Endothelial cell of umbilical vein (primary cell): ENCODE results near the gene ATG12. TPM values are rescaled to one million over a fixed set of nuclear protein-coding genes. Genes with fewer than 3 reads are reported as not detected.
"Not testable (repeated sequence)": the region's sequence is repeated elsewhere in the genome, so short reads cannot be mapped to it uniquely, and the experiment has no call there.

Experiments
- BruUV-seq: library from RNA; stranded (reverse); fragments of 400-500 nt; replicated peaks from 2 replicates; lab custom pipeline; 2021; lab: Mats Ljungman, UMichigan
- CTCF ChIA-PET: fragments of 300-600, 350-600 bp; sonication (Branson Sonifier 250); formaldehyde crosslinking; loops from one replicate; lab custom pipeline; 2021; ENCODE audit warnings: antibody characterized with exemption, inconsistent platforms; lab: Charles Lee
- POLR2A ChIA-PET: fragments of 300-600, 350-600 bp; sonication (Branson Sonifier 250); formaldehyde crosslinking; loops from one replicate; lab custom pipeline; 2021; ENCODE audit warnings: antibody characterized with exemption, inconsistent platforms; lab: Charles Lee
- DNase-seq: peaks from one replicate; pipeline ENCODE4 v3.0.0-alpha.2; 2011; ENCODE audit warnings: low read depth, low spot score
- FAIRE-seq: peaks from 2 replicates; lab custom pipeline; 2011; peaks lifted over from hg19 to GRCh38; lab: Jason Lieb, UNC
- H2AFZ ChIP-seq: 2 replicates; pipeline ENCODE4 v1.6.0; 2012; ENCODE audit warnings: low read depth, low read length, control low read depth, inconsistent platforms
- H3K27ac ChIP-seq: 2 replicates; pipeline ENCODE4 v1.5.1; 2011; ENCODE audit warnings: low read depth, mild to moderate bottlenecking, control low read depth, low read length, moderate library complexity; ENCODE audit not compliant: insufficient read depth
- H3K27me3 ChIP-seq, 2 experiments: 2 replicates each; pipeline versions ENCODE4 v1.6.0 to v1.6.1; 2011; ENCODE audit warnings: low read length in 2 of 2, mixed read lengths in 1 of 2; ENCODE audit not compliant: control insufficient read depth in 2 of 2, insufficient read depth in 2 of 2
- H3K36me3 ChIP-seq, 2 experiments: 2 replicates in 1 of 2; 3 replicates in 1 of 2; pipeline ENCODE4 v1.5.1; 2011; ENCODE audit warnings: low read length in 2 of 2, mild to moderate bottlenecking in 1 of 2, moderate library complexity in 1 of 2; ENCODE audit not compliant: control insufficient read depth in 2 of 2, insufficient read depth in 2 of 2; ENCODE audit errors: extremely low read depth in 1 of 2
- H3K4me1 ChIP-seq: 3 replicates; pipeline ENCODE4 v1.5.1; 2011; ENCODE audit warnings: mild to moderate bottlenecking, low read length; ENCODE audit not compliant: control insufficient read depth, insufficient read depth; ENCODE audit errors: extremely low read depth
- H3K4me2 ChIP-seq: 2 replicates; pipeline ENCODE4 v1.6.1; 2011; ENCODE audit warnings: low read length, control low read depth, mixed read lengths; ENCODE audit not compliant: insufficient read depth
- H3K4me3 ChIP-seq, 3 experiments: fragments of 200-600 bp in 1 of 3; sonication (generic), shearing (Covaris generic) in 1 of 3; replicated peaks in 1 of 3; 2 replicates each; pipeline ENCODE4 v1.5.1; 2011 to 2016; ENCODE audit warnings: control low read depth in 3 of 3, low read length in 3 of 3, mild to moderate bottlenecking in 2 of 3, inconsistent platforms in 1 of 3, low read depth in 1 of 3, moderate library complexity in 1 of 3; ENCODE audit not compliant: insufficient read depth in 1 of 3
- H3K79me2 ChIP-seq: 2 replicates; pipeline ENCODE4 v1.6.0; 2012; ENCODE audit warnings: low read length, inconsistent platforms; ENCODE audit not compliant: control insufficient read depth, insufficient read depth
- H3K9ac ChIP-seq: replicated peaks from 2 replicates; pipeline ENCODE3; 2011; ENCODE audit warnings: low read length, control low read depth; ENCODE audit not compliant: insufficient read depth; ENCODE audit errors: extremely low read depth
- H3K9me1 ChIP-seq: replicated peaks from 3 replicates; pipeline ENCODE4 v1.6.0; 2011; ENCODE audit warnings: mild to moderate bottlenecking, low read length; ENCODE audit not compliant: control insufficient read depth, insufficient read depth; ENCODE audit errors: extremely low read depth
- H3K9me3 ChIP-seq: replicated peaks from 2 replicates; pipeline ENCODE4 v1.5.1; 2012; ENCODE audit warnings: low read length, inconsistent platforms; ENCODE audit not compliant: control insufficient read depth, insufficient read depth
- H4K20me1 ChIP-seq: replicated peaks from 2 replicates; pipeline ENCODE3; 2011; ENCODE audit warnings: mild to moderate bottlenecking, low read length; ENCODE audit not compliant: control insufficient read depth, insufficient read depth; ENCODE audit errors: extremely low read depth
- EZH2 ChIP-seq: IDR thresholded peaks from 2 replicates; pipeline ENCODE4 v1.6.1; 2012; ENCODE audit warnings: borderline replicate concordance, low read depth, mild to moderate bottlenecking, moderate library complexity, low read length, inconsistent platforms; ENCODE audit not compliant: severe bottlenecking
- FOS ChIP-seq: IDR thresholded peaks from 2 replicates; pipeline ENCODE4 v1.6.1; 2011; ENCODE audit warnings: mild to moderate bottlenecking, low read length, moderate library complexity, borderline replicate concordance; ENCODE audit not compliant: insufficient read depth
- GATA2 ChIP-seq: IDR thresholded peaks from 2 replicates; pipeline ENCODE4 v1.7.0; 2011; ENCODE audit warnings: low read depth, mild to moderate bottlenecking, moderate library complexity, mixed read lengths, low read length; ENCODE audit not compliant: insufficient read length, insufficient read depth
- JUN ChIP-seq: IDR thresholded peaks from 2 replicates; pipeline ENCODE4 v1.6.1; 2011; ENCODE audit warnings: borderline replicate concordance, low read depth; ENCODE audit not compliant: insufficient read length, insufficient read depth
- MYC ChIP-seq: IDR thresholded peaks from one replicate; pipeline ENCODE4 v1.6.1; 2011; ENCODE audit warnings: mild to moderate bottlenecking, low read depth, low read length
- POLR2A ChIP-seq: IDR thresholded peaks from 2 replicates; pipeline ENCODE4 v1.6.1; 2012; ENCODE audit warnings: low read depth, mild to moderate bottlenecking, control low read depth, low read length
- POLR2AphosphoS5 ChIP-seq: IDR thresholded peaks from 2 replicates; pipeline ENCODE4 v1.6.1; 2012; ENCODE audit warnings: low read depth, mild to moderate bottlenecking, control low read depth, low read length, moderate library complexity; ENCODE audit not compliant: insufficient read depth
- dilution Hi-C: fragments of 300-500 bp; cut with MboI; formaldehyde crosslinking; loops from one replicate; pipeline ENCODE4 v1.15.0; 2019; ENCODE audit warnings: low sequenced_read_pairs; ENCODE audit not compliant: extremely low pct_ligation_motif_present
- intact Hi-C: fragments of 100-400 bp; cut with micrococcal nuclease; formaldehyde crosslinking; loops from one replicate; pipeline ENCODE4 v1.10.0; 2022
- polyA plus RNA-seq, 4 experiments: library from polyadenylated mRNA; depleted of rRNA in 3 of 4; stranded (reverse) in 3 of 4; unstranded in 1 of 4; fragments of >200 nt; gene quantifications; 2 replicates each; pipeline versions ENCODE4 v1.2.1 to v1.2.3, GENCODE V29; 2011 to 2012; ENCODE audit warnings: missing spikeins in 1 of 4
- total RNA-seq: library from RNA; stranded (reverse); gene quantifications from 2 replicates; pipeline ENCODE4 v1.2.3, GENCODE V29; 2021
- TF ChIP-seq, protein P1 (sequence below): IDR thresholded peaks from 2 replicates; pipeline ENCODE4 v1.6.1; 2011; ENCODE audit not compliant: insufficient read depth, insufficient read length
- TF ChIP-seq, protein P2 (sequence below), 2 donors: IDR thresholded peaks; 1 replicate in 1 of 2; 2 replicates in 1 of 2; pipeline ENCODE4 v1.5.1; 2011; ENCODE audit warnings: low read length in 2 of 2, mild to moderate bottlenecking in 2 of 2, moderate library complexity in 2 of 2, control low read depth in 1 of 2, inconsistent platforms in 1 of 2, low read depth in 1 of 2; ENCODE audit not compliant: insufficient read depth in 1 of 2; ENCODE audit errors: extremely low read depth in 1 of 2

ATG12 gene
- total and polyA plus RNA-seq, 2 donors (not counting 3 experiments of a cell fraction or from before 2014, with no cell fraction given), result 27.5 to 62.0 TPM

DNA sequence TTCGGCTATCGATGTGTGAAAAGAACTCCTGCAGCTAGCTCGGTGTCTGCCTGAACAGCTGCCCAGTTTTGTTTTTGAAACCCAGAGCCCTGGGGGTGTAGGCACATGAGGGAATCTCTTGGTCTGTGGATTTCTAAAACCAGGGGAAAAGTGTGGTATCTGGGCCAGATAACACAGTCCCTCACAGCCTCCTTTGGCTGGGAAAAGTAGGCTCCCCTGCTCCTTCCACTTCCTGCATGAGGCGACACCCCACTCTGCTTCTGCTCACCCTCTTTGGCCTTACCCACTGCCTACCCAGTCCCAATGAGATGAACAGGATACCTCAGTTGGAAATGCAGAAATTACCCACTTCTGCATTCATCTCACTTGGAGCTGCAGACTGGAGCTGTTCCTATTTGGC is 15.4 kb downstream of the ATG12 start:
- H3K9me1 ChIP-seq, result no peaks in the 10 kb centered on the region
- H3K4me3 ChIP-seq, result no peak overlapping the region
- peaks cover 0 to 10% of the 10 kb centered on the region in 2 experiments for H3K36me3 ChIP-seq
- FAIRE-seq (no peak), DNase-seq (no peak)
- BruUV-seq, result no TSS peak
- no peaks in the 10 kb centered on the region for H3K4me1 ChIP-seq
- no peak overlapping the region for H3K9ac ChIP-seq
- H3K9me3 ChIP-seq, result no peaks in the 10 kb centered on the region
- dilution Hi-C loops (no loop called here), intact Hi-C loops (no loop called here)
- H4K20me1 ChIP-seq, result no peaks in the 10 kb centered on the region
- no peak for TF ChIP-seq POLR2A
- no peak for TF ChIP-seq MYC
- TF ChIP-seq FOS, result no peak
- TF ChIP-seq, protein P1, sequence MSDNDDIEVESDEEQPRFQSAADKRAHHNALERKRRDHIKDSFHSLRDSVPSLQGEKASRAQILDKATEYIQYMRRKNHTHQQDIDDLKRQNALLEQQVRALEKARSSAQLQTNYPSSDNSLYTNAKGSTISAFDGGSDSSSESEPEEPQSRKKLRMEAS, result no peak
- TF ChIP-seq GATA2, result no peak
- TF ChIP-seq, protein P2, sequence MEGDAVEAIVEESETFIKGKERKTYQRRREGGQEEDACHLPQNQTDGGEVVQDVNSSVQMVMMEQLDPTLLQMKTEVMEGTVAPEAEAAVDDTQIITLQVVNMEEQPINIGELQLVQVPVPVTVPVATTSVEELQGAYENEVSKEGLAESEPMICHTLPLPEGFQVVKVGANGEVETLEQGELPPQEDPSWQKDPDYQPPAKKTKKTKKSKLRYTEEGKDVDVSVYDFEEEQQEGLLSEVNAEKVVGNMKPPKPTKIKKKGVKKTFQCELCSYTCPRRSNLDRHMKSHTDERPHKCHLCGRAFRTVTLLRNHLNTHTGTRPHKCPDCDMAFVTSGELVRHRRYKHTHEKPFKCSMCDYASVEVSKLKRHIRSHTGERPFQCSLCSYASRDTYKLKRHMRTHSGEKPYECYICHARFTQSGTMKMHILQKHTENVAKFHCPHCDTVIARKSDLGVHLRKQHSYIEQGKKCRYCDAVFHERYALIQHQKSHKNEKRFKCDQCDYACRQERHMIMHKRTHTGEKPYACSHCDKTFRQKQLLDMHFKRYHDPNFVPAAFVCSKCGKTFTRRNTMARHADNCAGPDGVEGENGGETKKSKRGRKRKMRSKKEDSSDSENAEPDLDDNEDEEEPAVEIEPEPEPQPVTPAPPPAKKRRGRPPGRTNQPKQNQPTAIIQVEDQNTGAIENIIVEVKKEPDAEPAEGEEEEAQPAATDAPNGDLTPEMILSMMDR (IDR thresholded peaks at IDR 0.05; ENCODE audit: extremely low read depth in 1 of 2, insufficient read depth in 1 of 2, low read depth in 1 of 2, low read length in 2 of 2), result no peak
- no peak for TF ChIP-seq EZH2
- TF ChIP-seq JUN, result no peak
- no peak for TF ChIP-seq POLR2AphosphoS5
- ChIA-PET CTCF (interaction anchor here (2.9 kb wide), 1 partner anchor 191 kb away, joined by 12 read pairs; no protein-coding TSS in a partner anchor), POLR2A (no interaction called here)
- H3K27ac ChIP-seq, result no peak overlapping the region
- no peak overlapping the region for H3K4me2 ChIP-seq
- no peak overlapping the region for H2AFZ ChIP-seq
- H3K27me3 ChIP-seq, result peaks cover 0 to 3% of the 10 kb centered on the region in 2 experiments
- no peaks in the 10 kb centered on the region for H3K79me2 ChIP-seq

DNA sequence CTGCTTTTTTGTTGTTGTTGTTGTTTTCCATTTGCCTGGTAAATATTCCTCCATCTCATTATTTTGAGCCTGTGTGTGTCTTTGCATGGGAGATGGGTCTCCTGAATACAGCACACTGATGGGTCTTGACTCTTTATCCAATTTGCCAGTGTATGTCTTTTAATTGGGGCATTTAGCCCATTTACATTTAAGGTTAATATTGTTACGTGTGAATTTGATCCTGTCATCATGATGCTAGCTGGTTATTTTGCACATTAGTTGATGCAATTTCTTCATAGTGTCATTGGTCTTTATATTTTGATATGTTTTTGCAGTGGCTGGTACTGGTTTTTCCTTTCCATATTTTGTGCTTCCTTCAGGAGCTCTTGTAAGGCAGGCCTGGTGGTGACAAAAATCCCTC is 16.4 kb downstream of the ATG12 start:
- H4K20me1 ChIP-seq, H3K9ac ChIP-seq, H3K9me3 ChIP-seq, POLR2A ChIA-PET, H3K36me3 ChIP-seq, FAIRE-seq, dilution Hi-C loops, H2AFZ ChIP-seq, H3K4me1 ChIP-seq, DNase-seq, intact Hi-C loops, H3K4me3 ChIP-seq, CTCF ChIA-PET, H3K4me2 ChIP-seq, H3K27me3 ChIP-seq, H3K79me2 ChIP-seq, BruUV-seq, H3K9me1 ChIP-seq, H3K27ac ChIP-seq: not testable (repeated sequence)
